Stomach smooth muscle (tissue), 2 donors: ENCODE results near the gene ARHGAP4.

ENCODE experiments used
- H3K27ac ChIP-seq: one replicate; pipeline ENCODE4 v1.7.0; 2013; ENCODE audit warnings: mild to moderate bottlenecking, low read length, inconsistent platforms
- H3K27me3 ChIP-seq, 2 donors: one replicate each; pipeline ENCODE4 v1.7.0; 2013; ENCODE audit warnings: low read length in 2 of 2; ENCODE audit not compliant: insufficient read depth in 2 of 2, control insufficient read depth in 1 of 2
- H3K36me3 ChIP-seq, 2 donors: one replicate each; pipeline ENCODE4 v1.7.0; 2013; ENCODE audit warnings: low read length in 2 of 2; ENCODE audit not compliant: control insufficient read depth in 2 of 2, insufficient read depth in 2 of 2
- H3K4me1 ChIP-seq: one replicate; pipeline ENCODE4 v1.7.0; 2013; ENCODE audit warnings: low read length; ENCODE audit not compliant: control insufficient read depth, insufficient read depth
- H3K4me3 ChIP-seq, 2 donors: one replicate each; pipeline ENCODE4 v1.7.0; 2013; ENCODE audit warnings: low read length in 2 of 2
- H3K9ac ChIP-seq, 2 donors: one replicate each; pipeline ENCODE4 v1.7.0; 2013; ENCODE audit warnings: low read length in 2 of 2, mild to moderate bottlenecking in 1 of 2
- H3K9me3 ChIP-seq, 2 donors: one replicate each; pipeline ENCODE4 v1.7.0; 2013; ENCODE audit warnings: low read length in 2 of 2; ENCODE audit not compliant: control insufficient read depth in 2 of 2
- donor health status: healthy.
- donor health status: Pancreatic carcinoma.

The ARHGAP4 gene

GRCh38 chrX:153925387-153925738, 701 bp downstream of the ARHGAP4 start:
- no peak overlapping the region for H3K9ac ChIP-seq
- peaks cover 0 to 6% of the 10 kb centered on the region in 2 donors for H3K27me3 ChIP-seq
- no peaks in the 10 kb centered on the region for H3K9me3 ChIP-seq
- peak overlapping the region in 1 of 2 donors; percentile 54 for H3K4me3 ChIP-seq
- H3K36me3 ChIP-seq: peaks cover 0 to 3% of the 10 kb centered on the region in 2 donors
- H3K27ac ChIP-seq: peak overlapping the region; percentile 2
- H3K4me1 ChIP-seq: peaks cover 59% of the 10 kb centered on the region

- peaks cover 0 to 8% of the 10 kb centered on the region in 2 donors for H3K27me3 ChIP-seq
- peaks cover 53% of the 10 kb centered on the region for H3K4me1 ChIP-seq
- no peak overlapping the region for H3K4me3 ChIP-seq
- no peak overlapping the region for H3K9ac ChIP-seq
- H3K27ac ChIP-seq: no peak overlapping the region
- no peaks in the 10 kb centered on the region for H3K9me3 ChIP-seq
- peaks cover 0 to under 1% of the 10 kb centered on the region in 2 donors for H3K36me3 ChIP-seq
These were observed 1.8 kb downstream of the ARHGAP4 start for GRCh38 chrX:153924149-153924861.

GRCh38 chrX:153922932-153923857, 2.9 kb downstream of the ARHGAP4 start:
- peaks cover 49% of the 10 kb centered on the region for H3K4me1 ChIP-seq
- no peaks in the 10 kb centered on the region for H3K36me3 ChIP-seq
- no peaks in the 10 kb centered on the region for H3K9me3 ChIP-seq
- peaks cover 0 to 8% of the 10 kb centered on the region in 2 donors for H3K27me3 ChIP-seq
- H3K27ac ChIP-seq: no peak overlapping the region
- no peak overlapping the region for H3K9ac ChIP-seq
- no peak overlapping the region for H3K4me3 ChIP-seq

- no peaks in the 10 kb centered on the region for H3K36me3 ChIP-seq
- H3K9ac ChIP-seq: no peak overlapping the region
- no peaks in the 10 kb centered on the region for H3K9me3 ChIP-seq
- H3K4me3 ChIP-seq: no peak overlapping the region
- peaks cover 0 to 8% of the 10 kb centered on the region in 2 donors for H3K27me3 ChIP-seq
- H3K27ac ChIP-seq: no peak overlapping the region
- peaks cover 38% of the 10 kb centered on the region for H3K4me1 ChIP-seq
These were observed 4.3 kb downstream of the ARHGAP4 start for GRCh38 chrX:153921511-153922446.

- Histone ChIP-seq H3K4me3 (no peak overlapping the region), H3K27ac (no peak overlapping the region), H3K4me1 (peaks cover 32% of the 10 kb centered on the region), H3K9me3 (no peaks in the 10 kb centered on the region), H3K27me3 (peaks cover 0 to 8% of the 10 kb centered on the region in 2 donors), H3K9ac (no peak overlapping the region), H3K36me3 (no peaks in the 10 kb centered on the region)
These were observed 5.0 kb downstream of the ARHGAP4 start for GRCh38 chrX:153921070-153921469.

- Histone ChIP-seq H3K9ac (no peak overlapping the region), H3K4me1 (peaks cover 28% of the 10 kb centered on the region)
These were observed 5.5 kb downstream of the ARHGAP4 start for GRCh38 chrX:153920546-153920945.

GRCh38 chrX:153919281-153919680, 6.8 kb downstream of the ARHGAP4 start:
- H3K4me1 ChIP-seq: peaks cover 24% of the 10 kb centered on the region
- H3K9me3 ChIP-seq: no peaks in the 10 kb centered on the region
- H3K4me3 ChIP-seq: no peak overlapping the region
- no peak overlapping the region for H3K9ac ChIP-seq
- H3K36me3 ChIP-seq: no peaks in the 10 kb centered on the region
- no peak overlapping the region for H3K27ac ChIP-seq
- H3K27me3 ChIP-seq: peaks cover 0 to 4% of the 10 kb centered on the region in 2 donors

More at GRCh38 chrX:153920546-153920945, 5.5 kb downstream of the ARHGAP4 start:
- Histone ChIP-seq H3K36me3 (no peaks in the 10 kb centered on the region), H3K27ac (no peak overlapping the region), H3K27me3 (peaks cover 0 to 7% of the 10 kb centered on the region in 2 donors), H3K9me3 (no peaks in the 10 kb centered on the region), H3K4me3 (no peak overlapping the region)

- Histone ChIP-seq H3K27ac (no peak overlapping the region), H3K4me3 (no peak overlapping the region), H3K36me3 (no peaks in the 10 kb centered on the region), H3K4me1 (peaks cover 13% of the 10 kb centered on the region), H3K9ac (no peak overlapping the region), H3K9me3 (no peaks in the 10 kb centered on the region), H3K27me3 (peaks cover 0 to 4% of the 10 kb centered on the region in 2 donors)
These were observed 8.2 kb downstream of the ARHGAP4 start for GRCh38 chrX:153917869-153918268.

GRCh38 chrX:153913701-153914100, 12.4 kb downstream of the ARHGAP4 start:
- Histone ChIP-seq H3K9me3 (no peaks in the 10 kb centered on the region), H3K4me1 (no peaks in the 10 kb centered on the region), H3K9ac (no peak overlapping the region), H3K27ac (no peak overlapping the region), H3K4me3 (no peak overlapping the region), H3K27me3 (peaks cover 0 to 8% of the 10 kb centered on the region in 2 donors), H3K36me3 (no peaks in the 10 kb centered on the region)

GRCh38 chrX:153913211-153913610, 12.9 kb downstream of the ARHGAP4 start:
- H3K36me3 ChIP-seq: no peaks in the 10 kb centered on the region
- H3K27me3 ChIP-seq: peaks cover 0 to 9% of the 10 kb centered on the region in 2 donors
- H3K9me3 ChIP-seq: no peaks in the 10 kb centered on the region
- H3K4me1 ChIP-seq: no peaks in the 10 kb centered on the region
- no peak overlapping the region for H3K4me3 ChIP-seq
- H3K9ac ChIP-seq: no peak overlapping the region
- no peak overlapping the region for H3K27ac ChIP-seq
